Spinal cord (tissue), 10 donors: ENCODE measurements around the gene B4GALT1. TPM values are rescaled to one million over a fixed set of nuclear protein-coding genes. Genes with fewer than 3 reads are reported as not detected.

Experiments
- DNase-seq, 6 donors: peaks; one replicate each; pipeline versions ENCODE4 v3.0.0 to v3.0.0-alpha.2; 2013 to 2015; ENCODE audit warnings: low spot score in 6 of 6, low read depth in 4 of 6
- H3K27ac ChIP-seq: one replicate; pipeline ENCODE4 v1.5.1; 2013; ENCODE audit warnings: low read depth, low read length, control low read depth
- H3K27me3 ChIP-seq: one replicate; pipeline ENCODE4 v1.6.1; 2013; ENCODE audit warnings: low read length; ENCODE audit not compliant: control insufficient read depth, insufficient read depth
- H3K36me3 ChIP-seq: one replicate; pipeline ENCODE4 v1.6.1; 2013; ENCODE audit warnings: low read length; ENCODE audit not compliant: control insufficient read depth, insufficient read depth
- H3K4me1 ChIP-seq: one replicate; pipeline ENCODE4 v1.6.1; 2013; ENCODE audit warnings: low read length; ENCODE audit not compliant: control insufficient read depth, insufficient read depth
- H3K4me3 ChIP-seq: one replicate; pipeline ENCODE4 v1.5.1; 2013; ENCODE audit warnings: low read depth, low read length, control low read depth
- H3K9me3 ChIP-seq: one replicate; pipeline ENCODE4 v1.6.1; 2013; ENCODE audit warnings: low read length; ENCODE audit not compliant: control insufficient read depth, insufficient read depth
- WGBS: methylation state at CpG from one replicate; pipeline ENCODE4 v1.1.5; 2013; ENCODE audit warnings: missing lambda C conversion rate; ENCODE audit not compliant: insufficient coverage; 5-methylcytosine and 5-hydroxymethylcytosine counted together
- polyA plus RNA-seq, 2 donors: library from polyadenylated mRNA; unstranded; fragments of 120-200 nt; gene quantifications; one replicate each; pipeline ENCODE4 v1.2.1, GENCODE V29; 2013; ENCODE audit not compliant: insufficient read length in 2 of 2
- total RNA-seq, 2 donors: library from RNA; depleted of rRNA in 1 of 2; stranded (reverse); fragments of 120-200 nt in 1 of 2; fragments of >200 nt in 1 of 2; gene quantifications; one replicate each; pipeline versions ENCODE4 v1.2.3 to v1.2.4, GENCODE V29; 2013 to 2014
- donor health status: healthy.

B4GALT1 gene
- total and polyA plus RNA-seq, 4 donors, result 9.5 to 13.3 (median 11.3) TPM

DNA sequence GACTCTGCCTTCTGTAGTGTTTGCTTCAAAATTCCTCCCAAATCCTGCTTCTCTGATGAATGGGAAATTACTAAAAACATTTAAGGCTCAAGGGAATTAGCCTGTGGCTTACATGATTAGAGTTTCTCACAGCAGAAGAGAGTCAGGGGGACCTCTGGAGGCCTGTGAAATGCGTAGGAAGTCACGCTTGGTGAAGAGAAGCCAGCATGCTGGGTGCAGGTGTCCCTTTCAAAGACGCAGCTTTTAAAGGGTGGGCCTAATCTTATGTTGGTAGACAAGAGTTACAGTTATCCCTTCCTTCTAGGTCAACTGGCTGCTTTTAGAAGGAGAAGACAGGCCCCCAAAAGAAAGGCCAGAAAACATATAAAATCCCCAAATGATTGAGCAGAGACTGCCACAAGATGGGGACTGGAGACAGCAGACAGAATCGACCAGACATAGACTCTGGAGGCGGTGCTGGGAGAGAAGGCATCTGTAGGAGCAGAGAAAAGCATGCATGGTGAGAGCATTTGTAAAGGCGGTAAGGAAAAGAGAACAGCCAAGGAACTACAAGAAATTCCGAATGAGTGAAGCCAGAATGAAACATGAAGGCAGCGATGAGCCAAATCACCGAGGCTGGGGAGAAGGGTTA, 42.3 kb downstream of the B4GALT1 start:
- no peaks in the 10 kb centered on the region for H3K4me1 ChIP-seq
- peaks cover 9% of the 10 kb centered on the region for H3K36me3 ChIP-seq
- no peaks in the 10 kb centered on the region for H3K9me3 ChIP-seq
- no peaks in the 10 kb centered on the region for H3K27me3 ChIP-seq
- H3K27ac ChIP-seq, result no peak overlapping the region
- WGBS, result 77% methylated on average over 9 of the region's 9 CpGs
- H3K4me3 ChIP-seq, result no peak overlapping the region
- peak in 1 of 6 donors; percentile 18 for DNase-seq

- H3K27ac ChIP-seq, result no peak overlapping the region
- DNase-seq, result no peak
- no peak overlapping the region for H3K4me3 ChIP-seq
- WGBS, result 93% methylated on average over 4 of the region's 5 CpGs
- H3K36me3 ChIP-seq, result peaks cover 7% of the 10 kb centered on the region
- H3K4me1 ChIP-seq, result no peaks in the 10 kb centered on the region
- H3K9me3 ChIP-seq, result no peaks in the 10 kb centered on the region
- H3K27me3 ChIP-seq, result no peaks in the 10 kb centered on the region
These were observed 43.1 kb downstream of the B4GALT1 start for GRCh38 chr9:33124046-33124445.

DNA sequence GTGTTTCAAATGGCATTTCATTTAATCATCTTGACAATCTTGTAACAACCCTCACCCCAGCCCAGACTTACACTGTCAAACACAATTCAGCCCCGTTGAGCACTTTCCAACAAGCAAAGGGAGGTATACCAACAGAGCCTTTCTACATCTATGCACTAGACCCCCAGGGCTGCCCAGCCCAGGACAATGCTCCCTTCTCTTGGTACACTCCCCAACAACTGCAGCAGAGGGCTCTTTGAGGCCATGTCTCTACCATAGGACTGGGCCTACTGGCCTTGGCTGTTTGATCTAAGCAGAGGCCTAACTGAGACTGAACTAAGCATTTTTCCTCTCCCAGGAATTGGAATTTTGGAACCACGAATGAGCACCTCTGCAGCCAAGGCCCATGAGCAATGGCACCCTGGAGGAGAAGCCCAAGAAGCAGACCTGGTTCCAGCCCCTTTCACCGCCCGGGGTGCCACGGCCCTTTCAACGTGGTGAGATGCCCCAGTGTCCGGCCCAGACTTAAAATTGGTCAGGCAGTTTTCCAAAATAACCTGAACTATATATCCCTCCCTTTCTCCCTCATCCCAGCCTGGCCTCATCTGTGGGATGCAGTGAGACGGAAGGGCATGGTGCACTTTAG, 43.6 kb downstream of the B4GALT1 start:
- H3K4me3 ChIP-seq, result no peak overlapping the region
- 100% methylated on average over 4 of the region's 8 CpGs for WGBS
- DNase-seq, result no peak
- no peak overlapping the region for H3K27ac ChIP-seq
- peaks cover 7% of the 10 kb centered on the region for H3K36me3 ChIP-seq
- H3K27me3 ChIP-seq, result no peaks in the 10 kb centered on the region
- no peaks in the 10 kb centered on the region for H3K4me1 ChIP-seq
- H3K9me3 ChIP-seq, result no peaks in the 10 kb centered on the region

DNA sequence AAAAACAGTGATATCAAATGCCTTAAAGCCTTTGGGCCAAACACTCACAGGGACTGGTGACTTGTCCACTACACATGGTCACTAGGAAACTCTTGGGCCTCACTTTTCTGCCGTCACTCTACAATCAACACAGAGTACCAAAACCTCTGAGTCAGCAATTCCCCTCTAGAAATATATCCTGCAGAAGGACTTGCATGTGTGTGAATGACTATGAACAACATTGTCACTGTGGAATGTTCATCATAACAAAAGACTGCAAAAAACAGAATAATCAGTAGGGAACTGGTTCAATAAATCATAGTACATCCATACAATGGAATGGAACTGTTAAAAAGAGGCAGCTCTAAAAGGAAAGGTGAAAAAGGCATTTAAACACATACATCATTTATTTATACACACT, 46.5 kb downstream of the B4GALT1 start:
- no peak overlapping the region for H3K27ac ChIP-seq
- WGBS, result no CpG with 5 or more reads among the region's 1 CpG
- no peaks in the 10 kb centered on the region for H3K4me1 ChIP-seq
- H3K36me3 ChIP-seq, result peaks cover 2% of the 10 kb centered on the region
- no peak for DNase-seq
- no peaks in the 10 kb centered on the region for H3K9me3 ChIP-seq
- H3K27me3 ChIP-seq, result no peaks in the 10 kb centered on the region
- H3K4me3 ChIP-seq, result no peak overlapping the region

- Histone ChIP-seq H3K4me3 (no peak overlapping the region), H3K4me1 (no peaks in the 10 kb centered on the region), H3K27me3 (no peaks in the 10 kb centered on the region), H3K27ac (no peak overlapping the region), H3K9me3 (no peaks in the 10 kb centered on the region), H3K36me3 (peaks cover 6% of the 10 kb centered on the region)
- 80% methylated on average over 1 of the region's 4 CpGs for WGBS
- DNase-seq, result no peak
These were observed 49.3 kb downstream of the B4GALT1 start for GRCh38 chr9:33117796-33118195.

DNA sequence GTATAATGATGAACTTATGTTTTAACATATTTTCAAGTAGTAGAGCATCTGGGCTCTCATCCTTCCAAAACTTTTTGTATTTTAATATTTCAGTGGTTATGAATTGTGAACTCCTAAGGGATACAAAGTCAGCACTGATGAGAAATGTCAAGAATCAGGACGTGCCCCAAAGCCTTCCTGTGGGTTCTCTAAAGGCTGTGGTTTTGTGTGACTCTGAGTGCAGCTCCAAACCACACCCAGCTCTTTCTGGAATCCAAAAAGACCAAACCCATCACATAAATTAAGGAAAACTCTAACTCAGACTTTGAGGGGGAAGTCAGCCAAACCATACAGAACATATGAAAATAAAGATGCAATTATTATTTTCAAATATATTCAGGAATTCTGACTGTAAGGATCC, 49.8 kb downstream of the B4GALT1 start:
- WGBS, result no CpG with 5 or more reads among the region's 1 CpG

GRCh38 chr9:33116860-33117259, 50.3 kb downstream of the B4GALT1 start:
- no peak overlapping the region for H3K4me3 ChIP-seq
- H3K27ac ChIP-seq, result peak overlapping the region; percentile 64
- no peak for DNase-seq
- 88% methylated on average over 1 of the region's 2 CpGs for WGBS
- H3K36me3 ChIP-seq, result peaks cover 9% of the 10 kb centered on the region
- H3K4me1 ChIP-seq, result no peaks in the 10 kb centered on the region
- no peaks in the 10 kb centered on the region for H3K27me3 ChIP-seq
- no peaks in the 10 kb centered on the region for H3K9me3 ChIP-seq

More for the DNA sequence above, 49.8 kb downstream of the B4GALT1 start:
- Histone ChIP-seq H3K4me1 (no peaks in the 10 kb centered on the region), H3K27me3 (no peaks in the 10 kb centered on the region), H3K9me3 (no peaks in the 10 kb centered on the region), H3K27ac (peak overlapping the region; percentile 64), H3K4me3 (no peak overlapping the region), H3K36me3 (peaks cover 6% of the 10 kb centered on the region)
- DNase-seq, result no peak

- H3K9me3 ChIP-seq, result no peaks in the 10 kb centered on the region
- WGBS, result 100% methylated on average over 3 of the region's 3 CpGs
- no peak overlapping the region for H3K4me3 ChIP-seq
- no peak for DNase-seq
- no peak overlapping the region for H3K27ac ChIP-seq
- H3K4me1 ChIP-seq, result no peaks in the 10 kb centered on the region
- no peaks in the 10 kb centered on the region for H3K27me3 ChIP-seq
- peaks cover 10% of the 10 kb centered on the region for H3K36me3 ChIP-seq
These were observed 52.4 kb downstream of the B4GALT1 start for GRCh38 chr9:33114746-33115145.

DNA sequence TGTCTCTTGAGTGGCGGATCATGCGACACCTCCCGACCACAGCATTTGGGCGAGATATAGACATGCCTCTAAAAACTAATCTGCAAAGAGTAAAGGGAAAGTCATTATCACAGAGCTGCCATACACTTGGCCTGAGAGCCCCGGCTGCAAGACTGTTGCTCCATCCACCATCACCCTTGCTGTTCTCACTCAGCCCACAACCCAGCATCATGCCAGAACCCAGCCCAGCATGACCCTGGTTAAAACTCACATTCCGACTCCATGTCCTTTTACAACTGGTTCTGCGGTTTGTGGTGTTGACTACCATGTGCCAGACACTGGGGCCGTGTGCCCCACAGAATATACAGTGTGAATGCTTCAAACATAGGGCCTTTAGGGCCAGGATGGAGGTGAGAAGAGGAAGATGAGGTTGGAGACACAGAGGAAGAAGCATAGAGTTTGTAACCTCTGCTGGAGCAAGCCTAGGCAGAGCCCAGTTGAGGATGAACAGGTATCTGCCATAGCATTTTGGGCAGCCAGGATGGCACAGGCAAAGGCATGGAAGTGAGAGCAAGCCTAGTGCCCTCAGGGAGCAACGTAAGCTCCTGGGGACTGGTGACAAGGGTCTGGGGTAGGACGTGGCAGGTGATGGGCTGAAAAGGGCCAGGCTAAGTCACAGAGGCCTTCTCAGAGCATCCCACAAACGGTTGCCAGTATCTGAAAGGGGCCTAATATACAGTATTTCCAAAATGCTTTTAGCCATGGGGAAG, 53.2 kb downstream of the B4GALT1 start:
- H3K4me1 ChIP-seq, result no peaks in the 10 kb centered on the region
- DNase-seq, result no peak
- H3K27ac ChIP-seq, result no peak overlapping the region
- H3K9me3 ChIP-seq, result no peaks in the 10 kb centered on the region
- WGBS, result 93% methylated on average over 10 of the region's 11 CpGs
- peaks cover 10% of the 10 kb centered on the region for H3K36me3 ChIP-seq
- no peaks in the 10 kb centered on the region for H3K27me3 ChIP-seq
- H3K4me3 ChIP-seq, result no peak overlapping the region
